Neural crest cell (in vitro differentiated cells): ENCODE results near the gene ZFPL1. TPM values are rescaled to one million over a fixed set of nuclear protein-coding genes. Genes with fewer than 3 reads are reported as not detected.

Source experiments
- DNase-seq: peaks from one replicate; pipeline ENCODE4 v3.0.0; 2021; ENCODE audit warnings: low read depth, mixed read lengths, low spot score
- H3K27ac Mint-ChIP-seq: one replicate; pipeline ENCODE4 v1.8.0; 2021; ENCODE audit warnings: mild to moderate bottlenecking, mixed read lengths; ENCODE audit not compliant: unreplicated experiment
- H3K27me3 Mint-ChIP-seq: 2 replicates; pipeline ENCODE4 v1.8.0; 2021; ENCODE audit warnings: low read depth, mild to moderate bottlenecking, mixed read lengths
- H3K36me3 Mint-ChIP-seq: 2 replicates; pipeline ENCODE4 v1.8.0; 2021; ENCODE audit warnings: low read depth, mild to moderate bottlenecking, mixed read lengths
- H3K4me1 Mint-ChIP-seq: 2 replicates; pipeline ENCODE4 v1.8.0; 2021; ENCODE audit warnings: mixed read lengths
- H3K4me3 Mint-ChIP-seq: one replicate; pipeline ENCODE4 v1.8.0; 2021; ENCODE audit warnings: mild to moderate bottlenecking, mixed read lengths
- H3K9me3 Mint-ChIP-seq: 2 replicates; pipeline ENCODE4 v1.8.0; 2021; ENCODE audit warnings: mixed read lengths
- CTCF ChIP-seq: fragments of 200-600 bp; sonication (generic); conservative IDR thresholded peaks from 2 replicates; pipeline ENCODE4 v1.5.0; 2021; ENCODE audit warnings: antibody characterized with exemption, mild to moderate bottlenecking
- total RNA-seq: library from RNA; stranded (reverse); gene quantifications from 2 replicates; pipeline ENCODE4 v1.2.1, GENCODE V29; 2021

ZFPL1 gene
- total RNA-seq, 1 donor from 2014 or later, result 35.7 TPM

- H3K4me3 Mint-ChIP-seq, result peak overlapping the region; percentile 57
- peaks cover 16% of the 10 kb centered on the region for H3K4me1 Mint-ChIP-seq
- DNase-seq, result no peak
- peaks cover 10% of the 10 kb centered on the region for H3K36me3 Mint-ChIP-seq
- H3K9me3 Mint-ChIP-seq, result no peaks in the 10 kb centered on the region
- H3K27ac Mint-ChIP-seq, result no peak overlapping the region
- no peaks in the 10 kb centered on the region for H3K27me3 Mint-ChIP-seq
- no peak for TF ChIP-seq CTCF
These were observed 42.7 kb downstream of the ZFPL1 start for GRCh38 chr11:65126624-65127274.

DNA sequence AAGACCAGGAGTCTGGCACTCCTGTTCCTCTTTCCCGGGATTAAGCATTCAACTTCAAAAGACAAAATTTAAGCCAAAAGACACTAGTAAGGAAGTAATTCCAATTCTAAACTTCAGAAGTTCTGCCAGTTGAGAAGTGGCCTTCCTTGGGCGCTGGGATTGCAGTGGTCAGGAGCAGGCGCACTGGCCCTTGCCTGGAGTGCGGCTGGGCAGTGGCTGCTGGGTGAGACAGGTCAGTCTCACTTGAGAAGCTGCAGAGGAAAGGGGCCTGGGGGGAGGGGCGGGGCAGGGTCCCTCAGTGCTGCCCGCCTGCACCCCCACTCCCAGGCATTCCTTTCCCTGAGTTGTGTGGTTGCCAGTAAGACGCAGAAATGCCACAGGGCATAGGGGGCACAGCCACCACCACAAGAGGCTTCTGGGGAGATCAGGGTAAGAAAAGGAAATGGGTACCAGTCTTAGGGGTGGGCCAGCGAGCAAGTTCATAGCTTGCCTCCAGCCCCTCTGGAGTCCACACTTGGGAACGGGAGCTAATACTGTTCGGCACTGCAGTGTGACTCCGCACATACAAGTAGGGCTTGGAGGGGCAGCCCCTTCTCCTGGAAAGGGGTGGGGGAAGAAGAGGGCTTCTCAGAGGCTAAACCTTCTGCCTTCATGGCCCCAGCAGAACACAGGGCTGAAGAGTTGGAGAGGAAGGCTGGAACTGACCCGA lies 43.6 kb downstream of the ZFPL1 start:
- Mint-ChIP-seq H3K9me3 (no peaks in the 10 kb centered on the region), H3K4me1 (peaks cover 8% of the 10 kb centered on the region), H3K27ac (no peak overlapping the region), H3K27me3 (no peaks in the 10 kb centered on the region), H3K4me3 (peak overlapping the region; percentile 49), H3K36me3 (peaks cover 4% of the 10 kb centered on the region)
- DNase-seq, result no peak
- no peak for TF ChIP-seq CTCF

- Mint-ChIP-seq H3K27ac (no peak overlapping the region), H3K4me1 (peaks cover 12% of the 10 kb centered on the region), H3K36me3 (peaks cover 4% of the 10 kb centered on the region), H3K4me3 (peak overlapping the region; percentile 44), H3K27me3 (no peaks in the 10 kb centered on the region), H3K9me3 (no peaks in the 10 kb centered on the region)
- DNase-seq, result no peak
- TF ChIP-seq CTCF, result no peak
These were observed 44.4 kb downstream of the ZFPL1 start for GRCh38 chr11:65128182-65129145.

GRCh38 chr11:65129649-65130441 lies 45.8 kb downstream of the ZFPL1 start:
- TF ChIP-seq CTCF, result no peak
- no peak for DNase-seq
- H3K27me3 Mint-ChIP-seq, result peaks cover 3% of the 10 kb centered on the region
- H3K4me1 Mint-ChIP-seq, result peaks cover 16% of the 10 kb centered on the region
- no peak overlapping the region for H3K27ac Mint-ChIP-seq
- peak overlapping the region; percentile 71 for H3K4me3 Mint-ChIP-seq
- no peaks in the 10 kb centered on the region for H3K9me3 Mint-ChIP-seq
- H3K36me3 Mint-ChIP-seq, result peaks cover 4% of the 10 kb centered on the region
